ENCODE data around the gene ELOF1. TPM values are rescaled to one million over a fixed set of nuclear protein-coding genes. Genes with fewer than 3 reads are reported as not detected.

Gene ELOF1
- total and polyA plus RNA-seq, 2 of the 4 experiments (the other 2 are of a cell fraction), result 62.4 to 96.8 TPM

- BruUV-seq (replicated peaks), result no TSS peak
- Histone ChIP-seq H3K4me1 (ENCODE audit: control insufficient read depth, insufficient read depth, low read length) (no peaks in the 10 kb centered on the region), H3K14ac (replicated peaks; ENCODE audit: low read depth, low read length) (no peak overlapping the region), H3K36me3 (ENCODE audit: control insufficient read depth, insufficient read depth, low read length) (peaks cover 4% of the 10 kb centered on the region), H3K79me1 (ENCODE audit: low read depth in 1 of 2, low read length in 2 of 2) (peaks cover 6 to 40% of the 10 kb centered on the region in 2 experiments), H3K18ac (ENCODE audit: low read depth, low read length) (no peak overlapping the region), H2AK9ac (replicated peaks; ENCODE audit: low read depth, low read length, poor library complexity) (no peak overlapping the region), H3K4me2 (ENCODE audit: low read depth, low read length) (peak overlapping the region; percentile 24; the same call in 1 of the 2 replicates), H3K4ac (ENCODE audit: low read depth, low read length) (no peak overlapping the region), H3K9ac (ENCODE audit: low read depth, low read length) (no peak overlapping the region), H2AK5ac (ENCODE audit: low read depth, low read length) (0 out of 2 replicates have a peak overlapping the region, but pooled peaks have one; percentile 1), H3K27me3 (ENCODE audit: control insufficient read depth, insufficient read depth, low read length) (no peaks in the 10 kb centered on the region), H3K56ac (ENCODE audit: extremely low read depth, insufficient read depth, low read length) (no peak overlapping the region), H2BK120ac (ENCODE audit: low read depth, low read length) (no peak overlapping the region), H3K9me3 (ENCODE audit: control insufficient read depth, insufficient read depth, low read length) (no peaks in the 10 kb centered on the region), H3K9me1 (ENCODE audit: insufficient read depth, low read length) (peaks cover 8% of the 10 kb centered on the region; the same call in 1 of the 2 replicates), H2BK5ac (ENCODE audit: low read depth, low read length, poor library complexity, severe bottlenecking) (no peak overlapping the region), H2BK20ac (ENCODE audit: low read depth, low read length) (no peak overlapping the region), H3K4me3 (ENCODE audit: insufficient read depth, low read depth, low read length) (no peak overlapping the region), H3K23ac (ENCODE audit: low read depth, low read length) (no peak overlapping the region), H4K8ac (ENCODE audit: low read depth in 2 of 2, low read length in 2 of 2) (no peak overlapping the region), H2AFZ (replicated peaks; ENCODE audit: low read length, poor library complexity) (no peak overlapping the region), H4K91ac (ENCODE audit: insufficient read depth, low read depth, low read length) (no peak overlapping the region), H2BK15ac (ENCODE audit: low read depth, low read length) (no peak overlapping the region), H4K5ac (ENCODE audit: low read depth, low read length) (no peak overlapping the region), H4K20me1 (ENCODE audit: insufficient read depth, low read length) (peaks cover 28% of the 10 kb centered on the region), H3K27ac (ENCODE audit: insufficient read depth, low read length) (no peak overlapping the region)
- dilution Hi-C loops (cut with HindIII; ENCODE audit: low sequenced_read_pairs, unreplicated experiment) (no loop called here), in situ Hi-C loops (cut with MboI; ENCODE audit: low sequenced_read_pairs) (no loop called here), intact Hi-C loops (cut with micrococcal nuclease) (loop anchor here (2.0 kb wide), 1 partner anchor 26 kb away; no protein-coding TSS in a partner anchor)
- CTCF ChIA-PET, result interaction anchor here (0.9 to 1.0 kb wide), 2 partner anchors 12 to 140 kb away, joined by 3 read pairs; no protein-coding TSS in a partner anchor
- ATAC-seq (ENCODE audit: low read depth), result peak; percentile 58
- POLR2A ChIA-PET (ENCODE audit: unreplicated experiment), result no interaction called here
- TF ChIP-seq, protein P1, sequence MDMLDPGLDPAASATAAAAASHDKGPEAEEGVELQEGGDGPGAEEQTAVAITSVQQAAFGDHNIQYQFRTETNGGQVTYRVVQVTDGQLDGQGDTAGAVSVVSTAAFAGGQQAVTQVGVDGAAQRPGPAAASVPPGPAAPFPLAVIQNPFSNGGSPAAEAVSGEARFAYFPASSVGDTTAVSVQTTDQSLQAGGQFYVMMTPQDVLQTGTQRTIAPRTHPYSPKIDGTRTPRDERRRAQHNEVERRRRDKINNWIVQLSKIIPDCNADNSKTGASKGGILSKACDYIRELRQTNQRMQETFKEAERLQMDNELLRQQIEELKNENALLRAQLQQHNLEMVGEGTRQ (IDR thresholded peaks at IDR 0.05; ENCODE audit: low read depth, low read length), result peak; percentile 17; the same call in 1 of the 2 replicates
- TF ChIP-seq CTCF (conservative IDR thresholded peaks at IDR 0.05; ENCODE audit: low read depth, low read length) (peak; percentile 74), MAZ (IDR thresholded peaks at IDR 0.05; ENCODE audit: borderline replicate concordance, low read depth, low read length) (no peak), SMC3 (IDR thresholded peaks at IDR 0.05; ENCODE audit: low read depth, low read length) (peak; percentile 66), RAD21 (IDR thresholded peaks at IDR 0.05; ENCODE audit: low read length) (peak; percentile 81)
- peak; percentile 84 for DNase-seq
- 30% methylated on average over 2 of the region's 9 CpGs; no CpG with 5 or more reads in 1 of the 2 experiments for WGBS, 2 experiments (ENCODE audit: extremely low coverage in 2 of 2, insufficient read length in 1 of 2)
Measured at GRCh38 chr19:11560404-11561051, 1.5 kb upstream of the ELOF1 start.
